PC-3 (cell line): ENCODE measurements around the gene GSDMA.

ENCODE experiments used
- EZH2phosphoT487 ChIP-seq: fragments of 300-600 bp; sonication (generic); IDR thresholded peaks from 2 replicates; pipeline ENCODE4 v1.6.1; 2018; ENCODE audit warnings: mild to moderate bottlenecking, antibody characterized with exemption, low read length, borderline replicate concordance
- TF ChIP-seq, protein P1 (sequence below): fragments of 300-600 bp; sonication (generic); conservative IDR thresholded peaks from 2 replicates; pipeline ENCODE4 v1.5.1; 2017; ENCODE audit warnings: antibody characterized with exemption, low read depth, mild to moderate bottlenecking, low read length

DNA sequence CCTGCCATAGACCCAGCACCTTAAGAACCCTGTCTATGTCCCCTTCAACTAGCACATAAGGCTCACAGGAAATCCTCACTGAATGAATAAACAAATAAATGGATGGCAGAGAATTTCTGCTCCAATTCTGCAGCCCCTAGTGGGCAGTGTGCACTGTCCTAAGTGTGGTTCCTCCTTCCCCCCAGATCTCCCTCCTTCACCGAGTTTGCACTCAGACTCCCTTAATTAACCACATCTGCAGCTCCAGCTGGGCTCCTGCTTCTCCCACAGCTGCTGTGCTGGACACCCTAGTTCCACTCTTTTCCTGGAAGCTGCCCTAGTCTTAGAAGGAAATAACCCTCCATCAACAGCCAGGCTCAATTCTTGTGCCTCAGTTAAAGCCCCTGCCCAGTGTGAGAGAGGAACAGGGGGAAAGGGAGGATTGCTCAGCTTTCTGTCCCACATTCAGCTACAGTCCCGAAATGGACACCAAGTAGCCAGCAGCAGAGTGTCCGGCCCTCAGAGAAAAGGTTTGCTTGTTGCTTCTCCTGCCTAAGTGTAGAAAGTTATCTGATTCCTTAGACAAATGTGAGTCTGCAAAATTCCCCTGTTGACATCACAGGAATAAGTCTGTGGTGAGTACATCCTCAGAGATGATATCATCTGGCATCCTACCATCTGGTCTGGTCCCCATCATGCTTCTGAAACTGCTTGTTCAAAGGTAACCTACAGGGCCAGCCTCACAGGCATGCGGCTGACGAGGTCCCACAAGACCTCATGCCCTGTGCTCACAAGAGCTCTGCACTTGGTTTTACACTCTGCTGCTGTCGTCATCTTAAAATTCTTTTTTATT lies 23.0 kb upstream of the GSDMA start:
- TF ChIP-seq, protein P1, sequence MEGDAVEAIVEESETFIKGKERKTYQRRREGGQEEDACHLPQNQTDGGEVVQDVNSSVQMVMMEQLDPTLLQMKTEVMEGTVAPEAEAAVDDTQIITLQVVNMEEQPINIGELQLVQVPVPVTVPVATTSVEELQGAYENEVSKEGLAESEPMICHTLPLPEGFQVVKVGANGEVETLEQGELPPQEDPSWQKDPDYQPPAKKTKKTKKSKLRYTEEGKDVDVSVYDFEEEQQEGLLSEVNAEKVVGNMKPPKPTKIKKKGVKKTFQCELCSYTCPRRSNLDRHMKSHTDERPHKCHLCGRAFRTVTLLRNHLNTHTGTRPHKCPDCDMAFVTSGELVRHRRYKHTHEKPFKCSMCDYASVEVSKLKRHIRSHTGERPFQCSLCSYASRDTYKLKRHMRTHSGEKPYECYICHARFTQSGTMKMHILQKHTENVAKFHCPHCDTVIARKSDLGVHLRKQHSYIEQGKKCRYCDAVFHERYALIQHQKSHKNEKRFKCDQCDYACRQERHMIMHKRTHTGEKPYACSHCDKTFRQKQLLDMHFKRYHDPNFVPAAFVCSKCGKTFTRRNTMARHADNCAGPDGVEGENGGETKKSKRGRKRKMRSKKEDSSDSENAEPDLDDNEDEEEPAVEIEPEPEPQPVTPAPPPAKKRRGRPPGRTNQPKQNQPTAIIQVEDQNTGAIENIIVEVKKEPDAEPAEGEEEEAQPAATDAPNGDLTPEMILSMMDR: peak; percentile 52
- no peak for TF ChIP-seq EZH2phosphoT487
